ENCODE data around the gene DAGLB. TPM values are rescaled to one million over a fixed set of nuclear protein-coding genes. Genes with fewer than 3 reads are reported as not detected.
A peak's percentile ranks its signal among the peaks of the same experiment; 100 is the strongest.

The DAGLB gene
- total RNA-seq, 2 donors from 2014 or later, result 5.7 to 9.4 TPM

GRCh38 chr7:6491194-6491593, 43.4 kb upstream of the DAGLB start:
- Histone ChIP-seq H3K36me3 (no peaks in the 10 kb centered on the region), H3K27ac (no peak overlapping the region), H3K27me3 (no peaks in the 10 kb centered on the region), H3K4me1 (no peaks in the 10 kb centered on the region), H3K4me3 (no peak overlapping the region), H3K9me3 (peaks cover 0 to 5% of the 10 kb centered on the region in 2 donors)
- TF ChIP-seq CTCF (IDR thresholded peaks at IDR 0.05), result no peak
- no peak for DNase-seq (ENCODE audit: low spot score)

GRCh38 chr7:6489612-6490011, 41.9 kb upstream of the DAGLB start:
- no peak for DNase-seq (ENCODE audit: low spot score)
- TF ChIP-seq CTCF (IDR thresholded peaks at IDR 0.05), result no peak

GRCh38 chr7:6487184-6487545, 39.4 kb upstream of the DAGLB start:
- H3K27ac ChIP-seq, result no peak overlapping the region
- TF ChIP-seq CTCF (IDR thresholded peaks at IDR 0.05), result no peak
- no peaks in the 10 kb centered on the region for H3K36me3 ChIP-seq
- no peak for DNase-seq (ENCODE audit: low spot score)
- peaks cover 0 to 13% of the 10 kb centered on the region in 2 donors for H3K4me1 ChIP-seq
- H3K27me3 ChIP-seq, result no peaks in the 10 kb centered on the region
- H3K9me3 ChIP-seq, result peaks cover 0 to 5% of the 10 kb centered on the region in 2 donors
- H3K4me3 ChIP-seq, result no peak overlapping the region

More at GRCh38 chr7:6489612-6490011, 41.9 kb upstream of the DAGLB start:
- Histone ChIP-seq H3K27ac (no peak overlapping the region), H3K9me3 (peaks cover 0 to 5% of the 10 kb centered on the region in 2 donors), H3K27me3 (no peaks in the 10 kb centered on the region), H3K4me3 (no peak overlapping the region), H3K4me1 (no peaks in the 10 kb centered on the region), H3K36me3 (no peaks in the 10 kb centered on the region)

GRCh38 chr7:6486438-6487183, 38.9 kb upstream of the DAGLB start:
- DNase-seq (ENCODE audit: low spot score), result no peak
- Histone ChIP-seq H3K27me3 (no peaks in the 10 kb centered on the region), H3K4me1 (peaks cover 0 to 19% of the 10 kb centered on the region in 2 donors), H3K9me3 (peaks cover 0 to 5% of the 10 kb centered on the region in 2 donors), H3K36me3 (no peaks in the 10 kb centered on the region), H3K4me3 (no peak overlapping the region), H3K27ac (no peak overlapping the region)
- no peak for TF ChIP-seq CTCF (IDR thresholded peaks at IDR 0.05)

- Histone ChIP-seq H3K9me3 (no peaks in the 10 kb centered on the region), H3K36me3 (no peaks in the 10 kb centered on the region), H3K27ac (peak overlapping the region; percentile 90 to 95), H3K4me3 (peak overlapping the region; percentile 88 to 91), H3K27me3 (no peaks in the 10 kb centered on the region), H3K4me1 (peaks cover 0 to 53% of the 10 kb centered on the region in 2 donors)
- DNase-seq (ENCODE audit: low spot score), result no peak
- no peak for TF ChIP-seq CTCF (IDR thresholded peaks at IDR 0.05)
These were observed 35.0 kb upstream of the DAGLB start for GRCh38 chr7:6482743-6483119.

- peak overlapping the region; percentile 90 to 95 for H3K27ac ChIP-seq
- no peak for TF ChIP-seq CTCF (IDR thresholded peaks at IDR 0.05)
- H3K36me3 ChIP-seq, result no peaks in the 10 kb centered on the region
- H3K27me3 ChIP-seq, result no peaks in the 10 kb centered on the region
- peak overlapping the region; percentile 5 to 91 for H3K4me3 ChIP-seq
- no peak for DNase-seq (ENCODE audit: low spot score)
- no peaks in the 10 kb centered on the region for H3K9me3 ChIP-seq
- peaks cover 0 to 57% of the 10 kb centered on the region in 2 donors for H3K4me1 ChIP-seq
These were observed 34.6 kb upstream of the DAGLB start for GRCh38 chr7:6482307-6482706.

Measured in right atrium auricular region (tissue), 2 donors.